GM23248 (cell line): ENCODE data around the gene CTNNA2.

Experiments used
- EZH2 ChIP-seq: fragments of 200-600 bp; sonication (generic); IDR thresholded peaks from 2 replicates; pipeline ENCODE4 v1.6.1; 2018; ENCODE audit warnings: antibody characterized with exemption, mild to moderate bottlenecking; ENCODE audit not compliant: insufficient read depth, poor library complexity, severe bottlenecking
- EZH2phosphoT487 ChIP-seq: fragments of 200-600 bp; sonication (generic); IDR thresholded peaks from 2 replicates; pipeline ENCODE4 v1.6.1; 2018; ENCODE audit warnings: antibody characterized with exemption, moderate library complexity, mild to moderate bottlenecking, low read depth; ENCODE audit not compliant: insufficient read depth

- TF ChIP-seq EZH2 (no peak), EZH2phosphoT487 (no peak)
Measured at GRCh38 chr2:79831961-79832360, 319.1 kb downstream of the CTNNA2 start.
